ENCODE data around the gene KCMF1. TPM values are rescaled to one million over a fixed set of nuclear protein-coding genes. Genes with fewer than 3 reads are reported as not detected.

The KCMF1 gene
- total RNA-seq, 2 donors from 2014 or later, result 96.2 to 118 TPM

- intact Hi-C loops (cut with DNase I), result no loop called here
- H3K27me3 ChIP-seq, result no peaks in the 10 kb centered on the region
- no peak overlapping the region for H3K4me3 ChIP-seq
- H3K4me1 ChIP-seq, result no peaks in the 10 kb centered on the region
- H3K9ac ChIP-seq (ENCODE audit: low read depth in 2 of 2, low read length in 2 of 2), result no peak overlapping the region
- H3K27ac ChIP-seq, result no peak overlapping the region
- no peaks in the 10 kb centered on the region for H3K9me3 ChIP-seq
- no peak for DNase-seq
- no peak for TF ChIP-seq CTCF (IDR thresholded peaks at IDR 0.05)
- H3K36me3 ChIP-seq, result no peaks in the 10 kb centered on the region
Measured at GRCh38 chr2:84966731-84967130, 4.2 kb upstream of the KCMF1 start.

- no peaks in the 10 kb centered on the region for H3K36me3 ChIP-seq
- H3K27me3 ChIP-seq, result no peaks in the 10 kb centered on the region
- TF ChIP-seq CTCF (IDR thresholded peaks at IDR 0.05), result no peak
- peak overlapping the region; percentile 99 for H3K27ac ChIP-seq
- H3K9ac ChIP-seq (ENCODE audit: low read depth in 2 of 2, low read length in 2 of 2), result peak overlapping the region; percentile 97 to 99
- H3K9me3 ChIP-seq, result no peaks in the 10 kb centered on the region
- peak; percentile 43 for DNase-seq
- intact Hi-C loops (cut with DNase I), result no loop called here
- H3K4me1 ChIP-seq, result peaks cover 5% of the 10 kb centered on the region
- H3K4me3 ChIP-seq, result peak overlapping the region; percentile 78
Measured at GRCh38 chr2:84969511-84970209, 1.3 kb upstream of the KCMF1 start.

- peak overlapping the region; percentile 99 for H3K27ac ChIP-seq
- H3K9me3 ChIP-seq, result no peaks in the 10 kb centered on the region
- H3K27me3 ChIP-seq, result no peaks in the 10 kb centered on the region
- no peaks in the 10 kb centered on the region for H3K36me3 ChIP-seq
- intact Hi-C loops (cut with DNase I), result no loop called here
- peak; percentile 70 for DNase-seq
- no peak for TF ChIP-seq CTCF (IDR thresholded peaks at IDR 0.05)
- peak overlapping the region; percentile 97 to 99 for H3K9ac ChIP-seq (ENCODE audit: low read depth in 2 of 2, low read length in 2 of 2)
- H3K4me1 ChIP-seq, result peaks cover 5% of the 10 kb centered on the region
- H3K4me3 ChIP-seq, result peak overlapping the region; percentile 78
Measured at GRCh38 chr2:84970210-84970867, 622 bp upstream of the KCMF1 start.

GRCh38 chr2:84971510-84972206 is 697 bp downstream of the KCMF1 start:
- Histone ChIP-seq H3K27ac (peak overlapping the region; percentile 86), H3K9me3 (no peaks in the 10 kb centered on the region), H3K27me3 (no peaks in the 10 kb centered on the region), H3K36me3 (no peaks in the 10 kb centered on the region), H3K4me3 (peak overlapping the region; percentile 62), H3K9ac (ENCODE audit: low read depth in 2 of 2, low read length in 2 of 2) (peak overlapping the region; percentile 81 to 83), H3K4me1 (peaks cover 5% of the 10 kb centered on the region)
- intact Hi-C loops (cut with DNase I), result no loop called here
- peak; percentile 63 for DNase-seq
- TF ChIP-seq CTCF (IDR thresholded peaks at IDR 0.05), result no peak

GRCh38 chr2:84972207-84972783 is 1.3 kb downstream of the KCMF1 start:
- H3K27me3 ChIP-seq, result no peaks in the 10 kb centered on the region
- H3K36me3 ChIP-seq, result no peaks in the 10 kb centered on the region
- H3K9ac ChIP-seq (ENCODE audit: low read depth in 2 of 2, low read length in 2 of 2), result peak overlapping the region; percentile 81 to 83
- peaks cover 5% of the 10 kb centered on the region for H3K4me1 ChIP-seq
- intact Hi-C loops (cut with DNase I), result no loop called here
- no peaks in the 10 kb centered on the region for H3K9me3 ChIP-seq
- no peak for TF ChIP-seq CTCF (IDR thresholded peaks at IDR 0.05)
- peak overlapping the region; percentile 62 for H3K4me3 ChIP-seq
- H3K27ac ChIP-seq, result peak overlapping the region; percentile 86
- no peak for DNase-seq

Measured in colonic mucosa (tissue), 4 donors.